SIG-M5 (cell line): ENCODE results near the gene SDS.

ENCODE experiments used
- DNase-seq: peaks from one replicate; lab custom pipeline; 2025; lab: John Stamatoyannopoulos, UW

The SDS gene

DNA sequence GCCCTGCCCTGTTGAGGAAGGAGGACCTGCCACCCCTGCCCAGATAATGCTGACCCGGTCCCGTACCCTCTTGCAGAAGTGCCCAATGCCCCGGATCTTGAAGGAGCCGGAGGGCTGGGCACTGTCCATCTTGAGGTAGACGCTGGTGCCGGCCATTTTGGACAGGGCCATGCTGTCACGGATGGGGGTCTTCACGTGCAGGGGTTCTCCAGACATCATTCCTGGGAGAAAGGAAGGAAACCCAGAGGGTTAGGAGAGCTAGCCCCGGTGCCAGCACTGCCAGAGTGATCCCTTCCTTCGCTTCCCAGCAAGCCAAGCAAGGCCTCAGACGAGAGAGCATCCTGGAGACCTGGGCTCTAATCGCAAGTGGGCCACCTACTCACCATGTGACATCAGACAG lies 4.2 kb downstream of the SDS start:
- no peak for DNase-seq

DNA sequence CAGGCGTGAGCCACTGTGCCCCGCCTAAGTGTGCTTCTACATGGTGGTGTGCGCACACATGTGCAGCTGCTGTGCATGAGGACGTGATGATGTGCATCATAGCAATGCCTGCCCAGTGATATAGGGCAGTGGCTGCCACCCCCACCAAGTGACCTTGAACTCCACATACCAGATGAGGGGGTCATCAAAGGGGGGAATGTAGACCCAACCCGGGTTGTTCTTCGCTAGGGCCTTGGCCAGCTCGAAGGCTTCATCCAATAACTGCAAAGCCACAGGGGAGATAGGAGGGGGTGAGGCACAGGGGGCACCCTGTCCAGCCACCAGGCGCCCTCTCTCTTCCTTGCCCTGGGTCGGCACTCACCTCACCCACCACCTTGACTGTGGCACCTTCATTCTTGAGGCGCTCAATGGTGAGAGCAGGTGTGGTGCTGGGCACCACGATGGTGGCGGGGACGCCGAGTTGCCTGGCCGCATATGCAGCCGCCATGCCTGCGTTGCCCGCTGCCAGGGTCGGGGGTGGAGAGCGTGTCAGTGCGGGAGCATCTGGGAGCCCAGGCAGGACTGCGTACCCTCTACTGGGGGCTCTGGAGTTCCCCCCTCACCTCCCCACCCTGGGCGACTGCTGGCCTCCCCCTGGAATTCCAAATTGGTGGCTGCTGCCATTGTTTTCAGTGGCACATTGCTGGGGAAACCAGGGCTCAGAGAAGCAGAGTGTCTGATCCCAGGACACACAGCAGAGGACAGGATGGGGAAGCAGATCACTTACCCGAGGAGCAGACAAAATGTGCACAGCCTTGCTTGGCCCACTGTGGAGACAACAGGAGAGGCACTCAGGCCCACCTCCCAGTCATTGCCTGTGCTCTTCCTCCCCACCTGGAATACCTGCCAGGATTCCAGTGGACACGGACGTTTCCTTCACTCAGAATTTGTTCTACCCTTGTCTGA lies 5.1 kb downstream of the SDS start:
- DNase-seq: no peak

DNA sequence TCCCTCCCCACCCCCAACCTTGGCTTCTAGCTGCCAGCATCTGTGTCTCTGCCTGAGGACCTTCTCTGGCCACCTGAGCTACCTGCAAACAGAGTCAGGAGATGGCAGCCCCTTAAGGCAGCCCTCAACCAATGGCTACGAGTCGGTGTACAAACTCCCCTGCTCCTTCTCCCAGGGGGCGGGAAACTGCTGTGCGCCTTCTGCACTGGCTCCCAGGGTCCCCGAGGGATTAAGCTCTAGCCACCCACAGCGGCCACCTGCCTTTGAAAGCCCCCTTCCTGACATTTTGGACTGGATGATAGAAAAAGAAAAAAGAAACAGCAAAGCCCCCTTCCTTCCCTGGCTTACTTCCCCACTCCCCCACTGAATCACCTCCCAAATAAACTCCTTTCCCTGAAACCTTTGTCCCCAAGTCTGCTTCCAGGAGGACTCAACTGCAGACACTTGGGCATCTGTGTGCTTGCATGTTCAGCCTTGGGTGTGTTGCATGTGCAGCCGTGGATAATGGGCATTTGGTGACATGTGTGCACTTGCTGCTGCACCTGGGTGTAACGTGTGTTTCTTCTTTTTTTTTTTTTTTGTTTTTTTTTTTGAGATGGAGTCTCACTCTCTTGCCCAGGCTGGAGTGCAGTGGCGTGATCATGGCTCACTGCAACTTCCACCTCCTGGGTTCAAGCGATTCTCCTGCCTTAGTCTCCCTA lies 6.0 kb downstream of the SDS start:
- DNase-seq: no peak

DNA sequence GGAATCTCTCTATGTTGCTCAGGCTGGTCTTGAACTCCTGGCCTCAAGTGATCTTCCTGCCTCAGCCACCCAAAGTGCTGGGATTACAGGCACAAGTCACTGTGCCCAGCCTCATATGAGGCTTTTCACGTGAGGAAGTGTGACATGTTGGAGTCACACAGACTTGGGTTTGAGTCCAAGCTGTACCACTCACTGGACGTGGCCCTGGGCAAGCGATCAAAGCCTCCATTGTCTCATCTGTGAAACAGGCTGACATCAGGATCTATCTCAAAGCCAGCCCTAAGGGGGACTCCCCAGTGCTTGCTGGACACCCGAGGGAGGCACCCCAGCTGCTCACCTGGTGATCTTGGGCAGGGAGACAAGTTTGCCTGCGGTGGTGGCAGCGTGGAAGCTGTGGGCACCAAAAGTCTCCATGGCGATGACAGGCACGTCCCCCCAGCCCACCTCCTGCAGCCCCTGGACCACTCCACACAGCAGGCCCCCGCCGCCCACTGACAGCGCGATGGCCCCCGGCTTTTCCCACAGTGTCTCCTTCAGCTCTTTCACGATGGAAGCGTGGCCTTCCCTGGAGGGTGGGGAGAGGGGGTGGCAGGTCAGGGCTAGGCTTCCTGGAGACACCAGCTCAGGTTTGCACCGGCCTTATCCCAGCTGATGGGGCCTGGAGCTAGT lies 6.7 kb downstream of the SDS start:
- no peak for DNase-seq

DNA sequence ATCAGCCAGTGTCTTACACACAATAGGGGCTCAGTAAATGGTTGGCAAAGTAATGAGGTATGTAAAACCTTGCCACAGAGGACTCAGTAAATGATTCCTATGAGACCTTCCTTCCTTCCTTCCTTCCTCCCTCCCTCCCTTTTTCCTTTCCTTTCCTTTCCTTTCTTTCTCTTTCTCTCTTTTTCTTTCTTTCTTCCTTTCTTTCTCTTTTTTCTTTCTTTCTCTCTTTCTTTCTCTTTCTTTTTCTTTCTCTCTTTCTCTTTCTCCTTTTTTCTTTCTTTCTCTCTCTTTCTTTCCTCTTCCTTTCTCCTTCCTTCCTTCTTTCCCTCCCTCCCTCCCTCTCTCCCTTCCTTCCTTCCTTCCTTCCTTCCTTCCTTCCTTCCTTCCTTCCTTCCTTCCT lies 7.5 kb downstream of the SDS start:
- no peak for DNase-seq

DNA sequence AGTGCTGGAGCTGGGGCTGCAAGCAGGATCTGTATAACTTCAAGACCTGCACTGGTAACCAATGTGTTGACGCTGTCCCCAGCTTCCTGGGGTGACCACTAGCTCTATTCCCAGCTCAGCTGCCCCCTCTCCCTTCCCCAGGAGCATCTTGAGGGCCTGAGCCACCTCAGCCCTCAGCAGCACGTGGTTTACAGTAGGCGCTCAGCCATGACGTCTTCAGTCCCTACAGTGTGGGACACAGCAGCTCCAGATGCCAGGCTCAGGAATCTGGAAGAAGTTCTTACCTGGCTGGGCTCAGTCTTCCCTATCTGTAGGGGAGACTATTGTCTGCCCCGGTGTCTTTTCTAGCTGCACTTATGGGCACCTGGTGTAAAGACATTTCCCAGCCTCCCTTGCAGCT lies 8.6 kb downstream of the SDS start:
- no peak for DNase-seq

DNA sequence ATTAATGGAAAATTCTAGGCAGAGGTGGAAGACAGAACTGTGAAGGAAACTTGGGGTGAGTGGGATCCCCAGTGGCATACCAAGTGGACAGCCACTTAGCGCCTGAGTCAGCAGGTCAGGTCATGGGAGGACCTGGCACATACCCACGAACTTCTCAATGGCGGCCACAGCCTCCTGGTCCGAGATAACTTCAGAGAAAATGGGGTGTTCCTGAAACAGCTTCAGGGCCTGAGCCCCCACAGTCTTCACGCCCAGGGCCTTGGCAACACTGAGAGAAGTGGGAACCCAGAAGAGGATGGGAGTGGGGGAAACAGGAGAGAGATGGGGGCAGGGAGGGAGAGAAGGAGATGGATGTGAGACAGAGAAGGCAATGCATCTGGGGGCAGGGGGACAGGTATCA lies 9.9 kb downstream of the SDS start:
- DNase-seq: no peak

DNA sequence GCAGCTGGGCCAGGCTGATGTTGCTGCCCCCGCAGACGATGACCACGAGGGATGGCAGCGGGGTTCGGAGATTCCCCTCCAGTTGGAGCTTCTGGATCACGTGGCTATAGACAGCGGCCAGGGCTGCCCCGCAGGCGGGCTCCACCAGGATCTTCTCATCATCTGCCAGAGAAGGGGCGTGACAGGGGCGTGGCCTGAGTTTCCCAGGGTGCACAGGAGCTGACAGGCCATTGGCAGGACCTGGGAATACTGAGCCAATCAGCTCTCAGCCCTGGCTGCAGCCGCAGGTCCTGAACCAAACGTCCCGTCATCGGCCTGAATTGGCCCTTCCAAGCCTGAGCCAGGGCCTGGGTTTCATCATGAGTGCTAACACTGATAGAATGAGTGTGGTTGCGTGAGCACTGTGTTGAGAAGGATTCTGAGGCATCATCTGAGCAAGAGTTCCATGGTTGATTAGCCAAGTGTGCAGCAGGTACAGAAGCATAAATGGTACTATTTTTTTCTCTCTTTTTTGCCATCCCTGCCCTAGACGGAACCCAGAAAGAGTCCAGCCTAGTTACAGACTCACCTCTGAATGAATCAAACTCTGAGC lies 10.6 kb downstream of the SDS start:
- no peak for DNase-seq

DNA sequence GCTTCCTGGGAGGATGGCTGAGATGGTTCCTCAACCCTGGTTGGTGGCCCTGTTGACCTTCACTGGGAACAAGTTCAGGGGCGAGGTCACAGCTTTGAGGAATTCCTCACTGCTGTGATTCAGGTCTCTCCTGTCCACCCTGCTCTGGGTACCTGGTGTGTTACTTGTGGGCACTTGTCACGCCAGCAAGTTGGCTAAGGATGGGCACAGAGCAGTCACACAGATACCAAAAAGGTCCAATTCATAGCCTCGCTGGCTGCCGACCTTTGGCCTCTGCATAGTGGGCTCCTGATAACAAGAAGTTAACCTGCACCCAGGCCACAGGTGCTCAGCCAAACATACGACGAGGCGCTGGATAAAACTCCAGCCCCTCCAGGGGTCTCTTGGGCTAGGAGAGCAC lies 11.2 kb downstream of the SDS start:
- no peak for DNase-seq

DNA sequence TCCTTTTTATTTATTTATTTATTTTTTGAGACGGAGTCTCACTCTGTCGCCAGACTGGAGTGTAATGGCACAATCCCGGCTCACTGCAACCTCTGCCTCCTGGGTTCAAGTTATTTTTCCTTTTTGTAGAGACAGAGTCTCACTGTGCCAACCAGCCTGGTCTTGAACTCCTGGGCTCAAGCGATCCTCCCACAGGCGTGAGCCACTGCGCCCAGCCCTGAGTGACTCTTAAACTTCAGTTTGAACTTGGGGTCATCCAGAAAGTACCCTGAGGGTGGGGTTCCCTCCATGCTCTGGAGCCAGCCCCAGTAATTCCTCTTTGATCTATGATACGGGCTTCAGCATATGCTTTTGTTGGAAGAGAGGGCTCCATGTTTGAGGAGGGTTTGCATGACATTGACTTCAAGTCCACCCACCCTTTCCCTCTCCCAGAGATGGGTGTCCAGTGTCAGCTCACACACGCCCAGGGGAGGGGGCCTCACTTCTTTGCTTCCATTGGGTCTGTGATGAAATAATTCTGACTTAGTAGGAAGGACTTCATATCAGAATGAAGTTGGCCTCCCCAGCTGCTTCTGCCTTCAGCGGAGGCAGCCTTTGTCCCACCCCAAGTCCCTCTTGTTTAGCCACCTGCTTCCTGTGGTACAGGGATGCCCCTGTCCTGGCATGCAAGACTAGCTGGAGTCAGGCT lies 11.9 kb downstream of the SDS start:
- no peak for DNase-seq

DNA sequence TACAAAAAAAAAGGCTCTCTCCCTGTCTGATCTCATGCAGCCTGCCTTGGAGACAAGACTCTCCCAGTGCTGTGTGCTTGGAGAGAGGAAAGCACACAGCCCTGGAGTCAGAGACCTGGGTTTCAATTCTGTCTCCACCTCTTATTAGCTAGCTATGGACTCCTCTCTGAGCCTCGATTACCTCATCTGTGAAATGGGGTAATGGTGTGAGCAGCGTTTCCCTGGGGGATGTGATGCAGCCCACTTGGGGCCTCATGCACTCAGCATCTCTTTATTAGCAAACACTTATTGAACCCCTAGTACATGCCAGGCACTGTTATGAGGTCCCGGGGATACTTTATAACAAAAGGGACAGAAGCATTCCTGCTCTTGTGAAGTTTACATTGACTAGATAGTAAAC lies 12.5 kb downstream of the SDS start:
- DNase-seq: no peak

DNA sequence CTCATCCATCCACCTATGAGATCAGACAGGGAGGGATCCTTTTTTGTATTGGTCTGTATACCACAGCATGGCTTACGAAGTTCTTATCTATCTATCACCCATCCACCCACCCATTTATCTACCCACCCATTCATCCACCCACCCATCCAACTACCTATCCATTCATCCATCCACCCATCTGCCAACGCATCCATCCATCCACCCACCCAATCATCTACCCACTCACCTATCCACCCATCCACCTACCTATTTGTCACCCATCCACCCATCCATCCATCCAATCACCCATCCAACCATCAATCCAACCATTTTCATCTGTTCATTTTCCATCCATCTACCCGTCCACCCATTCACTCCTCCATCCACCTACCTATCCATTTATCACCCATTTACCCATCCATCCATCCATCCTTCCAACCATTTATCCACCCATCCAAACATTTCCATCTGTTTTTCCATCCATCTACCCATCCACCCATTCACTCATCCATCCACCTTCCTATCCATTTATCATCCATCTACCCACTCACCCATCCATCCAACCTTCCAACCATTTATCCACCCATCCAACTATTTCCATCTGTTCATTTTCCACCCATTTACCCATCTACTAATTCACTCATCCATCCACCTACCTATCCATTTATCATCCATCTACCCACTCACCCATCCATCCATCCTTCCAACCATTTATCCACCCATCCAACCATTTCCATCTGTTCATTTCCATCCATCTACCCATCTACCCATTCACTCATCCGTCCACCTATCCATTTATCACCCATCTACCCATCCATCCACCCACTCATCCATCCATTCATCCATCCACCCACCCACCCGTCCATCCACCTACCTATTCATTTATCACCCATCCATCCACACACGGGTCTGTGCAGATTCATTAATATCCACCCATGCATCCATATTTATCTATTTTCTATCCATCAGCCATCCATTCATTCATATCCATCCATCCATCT lies 13.3 kb downstream of the SDS start:
- DNase-seq: no peak

DNA sequence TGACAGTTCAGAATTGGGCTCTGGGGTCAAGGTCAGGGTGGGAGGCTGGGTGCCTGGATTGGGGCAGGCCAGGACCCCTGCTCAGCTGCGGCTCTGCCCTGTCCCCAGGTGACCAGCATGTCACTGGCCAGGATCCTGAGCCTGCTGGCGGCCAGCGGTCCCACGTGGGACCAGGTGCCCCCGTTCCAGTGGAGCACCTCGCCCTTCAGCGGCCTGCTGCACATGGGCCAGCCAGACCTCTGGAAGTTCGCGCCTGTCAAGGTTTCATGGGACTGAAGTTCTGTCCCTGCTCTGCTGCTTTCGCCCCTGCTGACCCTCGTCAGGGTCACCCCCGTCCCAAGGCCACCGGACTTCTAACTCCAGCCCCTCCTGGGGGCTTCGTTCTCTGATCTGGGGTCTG lies 15.3 kb downstream of the SDS start:
- DNase-seq: no peak

DNA sequence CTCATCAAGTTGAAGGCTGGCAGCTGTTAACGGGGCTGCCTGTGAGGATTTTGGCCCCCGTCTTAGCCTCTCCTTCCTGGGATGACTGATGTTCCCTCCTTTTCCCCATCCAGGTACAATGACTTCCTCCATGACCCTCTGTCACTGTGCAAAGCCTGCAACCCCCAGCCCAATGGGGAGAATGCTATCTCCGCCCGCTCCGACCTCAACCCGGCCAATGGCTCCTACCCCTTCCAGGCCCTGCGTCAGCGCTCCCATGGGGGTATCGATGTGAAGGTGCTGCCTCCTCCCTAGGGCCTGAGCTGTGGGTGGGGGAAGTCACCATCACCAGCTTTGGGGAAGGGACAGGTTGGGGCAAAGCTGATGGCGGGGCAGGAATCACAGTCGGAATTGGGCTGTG lies 16.1 kb downstream of the SDS start:
- no peak for DNase-seq

DNA sequence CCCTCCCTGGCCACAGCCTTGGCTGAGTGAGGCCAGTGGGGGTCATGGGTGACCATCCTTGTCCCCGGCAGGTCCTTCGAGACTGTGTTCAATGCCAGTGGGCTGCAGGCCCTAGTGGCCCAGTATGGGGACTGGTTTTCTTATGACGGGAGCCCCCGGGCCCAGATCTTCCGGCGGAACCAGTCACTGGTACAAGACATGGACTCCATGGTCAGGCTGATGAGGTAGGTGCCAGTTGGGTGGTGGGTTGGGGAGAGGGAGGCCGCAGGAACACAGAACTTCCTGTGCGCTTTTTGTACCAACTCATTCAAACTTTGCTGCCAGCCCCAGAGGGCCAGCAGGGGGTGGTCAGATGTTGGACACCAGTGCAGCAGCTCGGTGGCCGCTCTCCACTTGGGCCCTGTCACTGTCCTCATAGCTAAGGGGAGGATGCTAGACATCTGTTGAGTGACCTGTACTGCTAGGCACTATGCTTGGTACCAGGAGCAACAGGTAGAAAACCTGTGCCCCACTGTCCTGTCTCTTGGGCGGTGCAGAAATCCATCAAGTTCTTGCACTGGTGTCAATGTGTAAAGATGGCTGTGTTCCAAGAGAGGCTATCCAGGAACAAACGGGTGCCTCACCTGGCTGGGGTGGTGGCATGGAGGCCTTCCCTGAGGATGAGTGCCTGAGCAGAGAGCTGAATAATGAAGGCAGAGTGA lies 16.7 kb downstream of the SDS start:
- DNase-seq: no peak

DNA sequence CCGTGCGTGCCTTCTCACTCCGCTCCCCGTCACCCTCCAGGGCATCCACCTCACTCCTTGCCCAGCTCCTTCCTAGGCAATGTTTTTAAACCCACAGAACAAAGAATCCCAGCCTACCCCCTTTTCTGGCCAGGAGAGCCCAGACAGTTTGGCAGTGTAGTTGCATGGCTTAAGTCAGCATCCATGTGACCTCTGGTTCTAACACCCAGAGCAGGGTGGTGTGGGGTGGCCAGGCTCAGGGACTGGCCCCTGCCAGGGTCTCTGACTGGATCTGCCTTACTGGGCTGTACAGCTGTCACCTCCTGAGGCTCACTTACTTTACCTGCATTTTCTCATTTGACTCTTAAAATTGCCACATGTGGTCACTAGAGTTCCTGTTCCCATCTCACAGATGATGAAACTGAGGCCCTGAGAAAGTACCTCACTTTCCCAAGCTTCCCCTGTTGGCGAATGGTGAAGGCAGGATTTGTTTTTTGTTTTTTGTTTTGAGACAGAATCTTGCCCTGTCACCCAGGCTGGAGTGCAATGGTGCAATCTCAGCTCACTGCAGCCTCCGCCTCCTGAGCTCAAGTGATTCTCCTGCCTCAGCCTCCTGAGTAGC lies 18.3 kb downstream of the SDS start:
- DNase-seq: no peak

DNA sequence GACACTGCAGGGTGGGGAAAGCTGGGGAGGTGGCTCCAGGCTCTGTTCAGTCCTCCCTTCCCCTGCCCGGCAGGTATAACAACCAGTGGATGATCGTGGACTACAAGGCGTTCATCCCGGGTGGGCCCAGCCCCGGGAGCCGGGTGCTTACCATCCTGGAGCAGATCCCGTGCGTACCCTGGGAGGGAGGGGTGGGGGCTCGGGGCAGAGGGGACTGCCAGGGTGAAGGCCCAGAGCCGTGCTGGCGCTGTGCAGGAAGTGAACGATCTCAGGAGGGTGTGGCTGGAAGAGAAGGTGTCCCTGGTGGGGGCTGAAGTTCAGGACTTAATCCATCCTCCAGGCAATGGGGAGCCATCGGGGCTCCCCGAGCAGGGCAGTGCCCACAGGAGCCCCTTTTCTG lies 18.9 kb downstream of the SDS start:
- no peak for DNase-seq

DNA sequence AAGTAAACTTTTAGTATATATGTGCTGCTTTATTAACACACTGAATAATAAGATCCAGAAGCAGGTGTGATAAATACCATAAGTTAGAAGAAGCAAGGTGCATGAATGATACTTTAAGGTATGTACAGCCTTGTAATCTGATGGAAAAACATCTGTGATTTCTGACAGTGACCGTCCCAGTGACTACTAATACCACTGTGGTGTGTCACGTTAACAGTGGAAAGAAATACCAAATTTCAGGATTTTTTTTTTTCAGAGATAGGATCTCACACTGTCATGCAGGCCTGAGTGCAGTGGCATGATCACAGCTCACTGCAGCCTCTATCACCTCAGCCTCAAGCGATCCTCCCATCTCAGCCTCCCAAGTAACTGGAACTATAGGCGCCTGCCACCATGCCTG lies 21.5 kb downstream of the SDS start:
- DNase-seq: no peak

DNA sequence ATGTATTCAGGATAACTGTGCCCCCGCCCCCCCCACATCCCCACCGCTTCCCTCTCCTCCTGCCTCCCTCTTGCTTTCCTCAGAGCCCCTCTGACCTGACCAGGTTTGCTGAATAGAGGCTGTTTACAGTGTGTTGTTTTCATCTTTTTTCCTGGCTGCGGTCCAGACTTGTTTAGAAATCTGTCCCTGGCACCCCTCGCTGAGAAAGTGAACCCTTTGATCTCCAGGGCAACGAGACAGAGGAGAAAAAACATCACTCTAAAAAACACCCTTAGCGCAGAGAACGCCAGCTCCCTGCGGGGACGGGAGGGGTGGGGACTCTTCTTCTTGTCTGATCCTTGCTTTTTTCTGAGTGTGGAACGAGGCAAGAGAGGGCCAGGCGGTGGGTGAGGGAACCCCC lies 22.5 kb downstream of the SDS start:
- no peak for DNase-seq

DNA sequence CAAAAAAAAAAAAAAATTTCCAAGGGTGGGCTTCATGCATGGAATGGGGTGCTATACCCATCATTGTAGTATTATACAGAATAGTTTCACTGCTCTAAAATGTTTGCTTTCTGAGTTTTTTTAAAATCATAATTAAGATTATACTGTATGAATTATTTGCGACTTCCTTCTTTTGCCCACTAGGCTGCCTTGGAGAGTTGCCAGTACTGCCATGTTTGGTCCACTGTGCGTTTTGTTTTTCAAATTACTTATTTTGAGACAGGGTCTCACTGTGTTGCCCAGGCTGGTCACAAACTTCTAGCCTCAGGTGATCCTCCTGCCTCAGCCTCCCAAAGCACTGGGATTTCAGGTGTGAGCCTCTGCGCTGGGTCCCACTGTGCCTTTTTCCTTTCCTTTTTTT lies 25.4 kb downstream of the SDS start:
- DNase-seq: no peak
